H9 (cell line): ENCODE results near the gene FBXO28. TPM values are rescaled to one million over a fixed set of nuclear protein-coding genes. Genes with fewer than 3 reads are reported as not detected.

Experiments
- DNase-seq: peaks from one replicate; pipeline ENCODE4 v3.0.0-alpha.2; 2017
- H2AFZ ChIP-seq: one replicate; pipeline ENCODE4 v1.6.1; 2013; ENCODE audit warnings: mild to moderate bottlenecking, low read length, control low read depth, moderate library complexity
- H2AK5ac ChIP-seq: 2 replicates; pipeline ENCODE4 v1.6.1; 2013; ENCODE audit warnings: low read length, control low read depth, mixed read lengths; ENCODE audit not compliant: insufficient read length
- H2BK120ac ChIP-seq: one replicate; pipeline ENCODE4 v1.6.1; 2013; ENCODE audit warnings: low read depth, mild to moderate bottlenecking, low read length, control low read depth, inconsistent platforms; ENCODE audit not compliant: poor library complexity, severe bottlenecking
- H2BK12ac ChIP-seq: 2 replicates; pipeline ENCODE4 v1.6.1; 2013; ENCODE audit warnings: low read length, control low read depth, mixed read lengths, low read depth; ENCODE audit not compliant: insufficient read length
- H2BK15ac ChIP-seq: 2 replicates; pipeline ENCODE4 v1.6.1; 2013; ENCODE audit warnings: low read depth, low read length, control low read depth
- H2BK20ac ChIP-seq: one replicate; pipeline ENCODE4 v1.6.1; 2013; ENCODE audit warnings: low read depth, mild to moderate bottlenecking, low read length, control low read depth, inconsistent platforms; ENCODE audit not compliant: poor library complexity, severe bottlenecking
- H2BK5ac ChIP-seq: 2 replicates; pipeline ENCODE4 v1.6.1; 2013; ENCODE audit warnings: low read length, control low read depth, mixed read lengths; ENCODE audit not compliant: insufficient read length
- H3K14ac ChIP-seq: 2 replicates; pipeline ENCODE4 v1.6.1; 2013; ENCODE audit warnings: low read length, control low read depth; ENCODE audit not compliant: insufficient read depth
- H3K18ac ChIP-seq: 2 replicates; pipeline ENCODE4 v1.6.1; 2013; ENCODE audit warnings: low read depth, mild to moderate bottlenecking, mixed read lengths, low read length, control low read depth; ENCODE audit not compliant: insufficient read length
- H3K23ac ChIP-seq: 2 replicates; pipeline ENCODE4 v1.6.1; 2013; ENCODE audit warnings: low read length, control low read depth, mixed read lengths, low read depth; ENCODE audit not compliant: insufficient read length
- H3K23me2 ChIP-seq: 2 replicates; pipeline ENCODE4 v1.6.1; 2013; ENCODE audit warnings: low read depth, mild to moderate bottlenecking, mixed read lengths, low read length, control low read depth; ENCODE audit not compliant: insufficient read length, poor library complexity, severe bottlenecking
- H3K27ac ChIP-seq: 2 replicates; pipeline ENCODE4 v1.5.1; 2013; ENCODE audit warnings: low read length, control low read depth, mixed read lengths, low read depth; ENCODE audit not compliant: insufficient read length
- H3K27me3 ChIP-seq: 2 replicates; pipeline ENCODE4 v1.6.1; 2013; ENCODE audit warnings: low read length, control low read depth, inconsistent platforms; ENCODE audit not compliant: insufficient read depth
- H3K4ac ChIP-seq: 2 replicates; pipeline ENCODE4 v1.6.1; 2013; ENCODE audit warnings: low read depth, mild to moderate bottlenecking, control low read depth, inconsistent platforms, low read length, moderate library complexity
- H3K4me1 ChIP-seq: 2 replicates; pipeline ENCODE4 v1.6.1; 2013; ENCODE audit warnings: low read length, control low read depth, inconsistent platforms; ENCODE audit not compliant: insufficient read depth
- H3K4me2 ChIP-seq: 2 replicates; pipeline ENCODE4 v1.6.1; 2013; ENCODE audit warnings: low read length, control low read depth, mixed read lengths; ENCODE audit not compliant: insufficient read length, insufficient read depth
- H3K56ac ChIP-seq: 2 replicates; pipeline ENCODE4 v1.6.1; 2013; ENCODE audit warnings: low read depth, mild to moderate bottlenecking, mixed read lengths, low read length, control low read depth; ENCODE audit not compliant: insufficient read length
- H3K79me1 ChIP-seq: 2 replicates; pipeline ENCODE4 v1.6.1; 2013; ENCODE audit warnings: low read depth, mild to moderate bottlenecking, moderate library complexity, low read length, control low read depth, inconsistent platforms; ENCODE audit not compliant: insufficient read depth, poor library complexity, severe bottlenecking
- H3K79me2 ChIP-seq: 2 replicates; pipeline ENCODE4 v1.6.1; 2013; ENCODE audit warnings: low read length, control low read depth, inconsistent platforms; ENCODE audit not compliant: insufficient read depth
- H3K9ac ChIP-seq: 2 replicates; pipeline ENCODE4 v1.6.1; 2013; ENCODE audit warnings: low read length, control low read depth, mixed read lengths; ENCODE audit not compliant: insufficient read length; ENCODE audit errors: extremely low read depth
- H3K9me3 ChIP-seq: one replicate; pipeline ENCODE4 v1.6.1; 2013; ENCODE audit warnings: low read depth, low read length, inconsistent platforms; ENCODE audit not compliant: control insufficient read depth
- H3T11ph ChIP-seq: one replicate; pipeline ENCODE4 v1.6.1; 2013; ENCODE audit warnings: mild to moderate bottlenecking, low read length, control low read depth, inconsistent platforms
- H4K20me1 ChIP-seq: one replicate; pipeline ENCODE4 v1.6.1; 2013; ENCODE audit not compliant: control insufficient read depth, insufficient read length, insufficient read depth
- H4K5ac ChIP-seq: 2 replicates; pipeline ENCODE4 v1.6.1; 2013; ENCODE audit warnings: low read depth, mild to moderate bottlenecking, mixed read lengths, low read length, control low read depth; ENCODE audit not compliant: insufficient read length
- H4K8ac ChIP-seq: replicated peaks from 2 replicates; pipeline ENCODE4 v1.6.1; 2013; ENCODE audit warnings: low read length, control low read depth, mixed read lengths, low read depth; ENCODE audit not compliant: insufficient read length
- H4K91ac ChIP-seq: 2 replicates; pipeline ENCODE4 v1.6.1; 2013; ENCODE audit warnings: low read depth, mild to moderate bottlenecking, moderate library complexity, mixed read lengths, low read length, control low read depth; ENCODE audit not compliant: insufficient read length
- H3K27ac Mint-ChIP-seq, 3 experiments: 2 replicates in 2 of 3; 3 replicates in 1 of 3; pipeline ENCODE4 v1.8.0; 2020 to 2021; ENCODE audit warnings: mixed read lengths in 3 of 3, mild to moderate bottlenecking in 1 of 3, moderate library complexity in 1 of 3
- H3K27me3 Mint-ChIP-seq: 2 replicates; pipeline ENCODE4 v1.8.0; 2021; ENCODE audit warnings: low read depth, mild to moderate bottlenecking, moderate library complexity, mixed read lengths
- H3K36me3 Mint-ChIP-seq, 3 experiments: 2 replicates in 2 of 3; 3 replicates in 1 of 3; pipeline ENCODE4 v1.8.0; 2020 to 2021; ENCODE audit warnings: low read depth in 3 of 3, mixed read lengths in 3 of 3; ENCODE audit not compliant: insufficient read depth in 1 of 3
- H3K4me1 Mint-ChIP-seq, 2 experiments: 2 replicates each; pipeline ENCODE4 v1.8.0; 2020; ENCODE audit warnings: mixed read lengths in 2 of 2
- H3K4me3 Mint-ChIP-seq, 2 experiments: 2 replicates in 1 of 2; 3 replicates in 1 of 2; pipeline ENCODE4 v1.8.0; 2020 to 2021; ENCODE audit warnings: mild to moderate bottlenecking in 2 of 2, mixed read lengths in 2 of 2, moderate library complexity in 1 of 2
- H3K9me3 Mint-ChIP-seq, 2 experiments: 2 replicates in 1 of 2; 3 replicates in 1 of 2; pipeline ENCODE4 v1.8.0; 2020; ENCODE audit warnings: mild to moderate bottlenecking in 2 of 2, mixed read lengths in 2 of 2, moderate library complexity in 1 of 2
- WGBS: extraction: QIAGEN DNeasy Blood & Tissue Kit; methylation state at CpG from one replicate; pipeline ENCODE4 v1.1.7; 2013; ENCODE audit warnings: missing lambda C conversion rate, low lambda C conversion rate, mixed read lengths; ENCODE audit not compliant: insufficient read length; ENCODE audit errors: extremely low coverage; 5-methylcytosine and 5-hydroxymethylcytosine counted together
- total RNA-seq: library from RNA; stranded (reverse); gene quantifications from 2 replicates; pipeline ENCODE4 v1.2.1, GENCODE V29; 2021
- TF ChIP-seq, protein P1 (sequence below): fragments of 200-600 bp; sonication (generic); conservative IDR thresholded peaks from 3 replicates; pipeline ENCODE4 v1.8.0; 2021; ENCODE audit warnings: antibody characterized with exemption, mild to moderate bottlenecking

The FBXO28 gene
- total RNA-seq, 1 experiment from 2014 or later = 55.0 TPM

DNA sequence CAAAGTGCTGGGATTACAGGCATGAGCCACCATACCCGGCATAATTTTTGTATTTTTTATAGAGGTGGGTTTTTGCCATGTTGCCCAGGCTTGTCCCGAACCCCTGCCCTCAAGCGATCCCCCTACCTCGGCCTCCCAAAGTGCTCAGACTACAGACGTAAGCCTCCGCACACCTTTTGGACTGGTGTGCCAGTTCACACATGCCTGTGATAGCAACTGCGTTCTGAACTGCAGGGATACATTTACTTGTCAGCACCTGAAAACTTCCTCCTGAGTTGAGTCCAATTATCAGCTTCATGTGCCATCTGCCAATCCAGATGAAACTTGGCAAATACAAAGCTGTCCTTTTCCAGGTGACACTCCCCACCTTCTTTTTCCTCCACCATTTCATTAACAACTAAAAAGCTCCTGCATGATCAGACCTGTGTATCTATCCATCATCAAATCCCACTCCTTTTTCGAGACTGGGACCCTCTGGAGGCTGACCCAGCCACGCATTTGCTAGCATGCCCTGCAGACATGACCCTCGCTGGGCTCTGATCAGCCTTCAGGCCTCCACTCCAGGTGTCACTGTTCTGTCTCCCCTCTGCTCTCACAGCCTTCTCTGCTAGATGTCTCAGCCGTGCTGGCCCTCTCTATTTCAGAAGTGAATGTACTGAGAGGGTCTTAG, 67.0 kb downstream of the FBXO28 start:
- TF ChIP-seq, protein P1, sequence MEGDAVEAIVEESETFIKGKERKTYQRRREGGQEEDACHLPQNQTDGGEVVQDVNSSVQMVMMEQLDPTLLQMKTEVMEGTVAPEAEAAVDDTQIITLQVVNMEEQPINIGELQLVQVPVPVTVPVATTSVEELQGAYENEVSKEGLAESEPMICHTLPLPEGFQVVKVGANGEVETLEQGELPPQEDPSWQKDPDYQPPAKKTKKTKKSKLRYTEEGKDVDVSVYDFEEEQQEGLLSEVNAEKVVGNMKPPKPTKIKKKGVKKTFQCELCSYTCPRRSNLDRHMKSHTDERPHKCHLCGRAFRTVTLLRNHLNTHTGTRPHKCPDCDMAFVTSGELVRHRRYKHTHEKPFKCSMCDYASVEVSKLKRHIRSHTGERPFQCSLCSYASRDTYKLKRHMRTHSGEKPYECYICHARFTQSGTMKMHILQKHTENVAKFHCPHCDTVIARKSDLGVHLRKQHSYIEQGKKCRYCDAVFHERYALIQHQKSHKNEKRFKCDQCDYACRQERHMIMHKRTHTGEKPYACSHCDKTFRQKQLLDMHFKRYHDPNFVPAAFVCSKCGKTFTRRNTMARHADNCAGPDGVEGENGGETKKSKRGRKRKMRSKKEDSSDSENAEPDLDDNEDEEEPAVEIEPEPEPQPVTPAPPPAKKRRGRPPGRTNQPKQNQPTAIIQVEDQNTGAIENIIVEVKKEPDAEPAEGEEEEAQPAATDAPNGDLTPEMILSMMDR = no peak
- Histone ChIP-seq H3K9ac (no peak overlapping the region), H3K27me3 (no peaks in the 10 kb centered on the region), H2BK5ac (no peak overlapping the region), H2AFZ (no peak overlapping the region), H3K23ac (no peak overlapping the region), H3K18ac (no peak overlapping the region), H3K56ac (no peak overlapping the region), H3K4me2 (no peak overlapping the region), H3K79me1 (no peaks in the 10 kb centered on the region), H3K14ac (no peak overlapping the region), H3K27ac (no peak overlapping the region), H2BK20ac (no peak overlapping the region), H4K5ac (no peak overlapping the region), H3T11ph (no peak overlapping the region), H3K4ac (no peak overlapping the region), H4K91ac (no peak overlapping the region), H2BK12ac (no peak overlapping the region), H2BK15ac (no peak overlapping the region), H3K4me1 (no peaks in the 10 kb centered on the region), H2AK5ac (no peak overlapping the region), H3K23me2 (peaks cover 11% of the 10 kb centered on the region), H2BK120ac (no peak overlapping the region), H3K79me2 (peaks cover 7% of the 10 kb centered on the region; the same call in 1 of the 2 replicates), H4K8ac (no peak overlapping the region), H3K9me3 (no peaks in the 10 kb centered on the region), H4K20me1 (no peaks in the 10 kb centered on the region)
- Mint-ChIP-seq H3K9me3 (no peaks in the 10 kb centered on the region; a peak in 1 of 5 replicates), H3K27me3 (no peaks in the 10 kb centered on the region; the same call in 1 of the 2 replicates), H3K27ac (peak overlapping the region in 1 of 3 experiments; percentile 85; a peak in 1 of 7 replicates), H3K36me3 (peaks cover 7 to 14% (median 8%) of the 10 kb centered on the region in 3 experiments), H3K4me1 (peaks cover 25 to 35% of the 10 kb centered on the region in 2 experiments), H3K4me3 (no peak overlapping the region)
- WGBS = no CpG with 5 or more reads among the region's 11 CpGs
- no peak for DNase-seq
